VCaP (cell line): ENCODE data around the gene CCDC8.

Experiments
- H3K27ac ChIP-seq: fragments of 450-650 bp; 2 replicates; pipeline ENCODE4 v1.5.1; 2017
- CTCF ChIP-seq: fragments of 450-650 bp; conservative IDR thresholded peaks from 2 replicates; pipeline ENCODE4 v1.5.1; 2017; ENCODE audit warnings: mild to moderate bottlenecking, moderate library complexity

Gene CCDC8

GRCh38 chr19:46367426-46367825 is 45.9 kb downstream of the CCDC8 start:
- no peak for TF ChIP-seq CTCF
- H3K27ac ChIP-seq: no peak overlapping the region

GRCh38 chr19:46366620-46367292 is 46.6 kb downstream of the CCDC8 start:
- no peak for TF ChIP-seq CTCF

GRCh38 chr19:46365561-46365960 is 47.8 kb downstream of the CCDC8 start:
- no peak for TF ChIP-seq CTCF
- no peak overlapping the region for H3K27ac ChIP-seq

More at GRCh38 chr19:46366620-46367292, 46.6 kb downstream of the CCDC8 start:
- H3K27ac ChIP-seq: no peak overlapping the region

- no peak for TF ChIP-seq CTCF
- H3K27ac ChIP-seq: no peak overlapping the region
Measured at GRCh38 chr19:46364359-46364758, 49.0 kb downstream of the CCDC8 start.

- TF ChIP-seq CTCF: no peak
- no peak overlapping the region for H3K27ac ChIP-seq
Measured at GRCh38 chr19:46361915-46362314, 51.4 kb downstream of the CCDC8 start.
